Aorta (tissue), 5 donors: Measurements from ENCODE around the gene UPF3A. TPM values are rescaled to one million over a fixed set of nuclear protein-coding genes. Genes with fewer than 3 reads are reported as not detected.

Experiments
- ATAC-seq: fragments of 200-7000 bp; cut with Tn5 transposase; one replicate; pipeline ENCODE4 v1.9.1; 2022; ENCODE audit warnings: moderate library complexity; ENCODE audit not compliant: low FRiP score
- DNase-seq, 2 donors: peaks; one replicate each; pipeline ENCODE4 v3.0.0-alpha.2; 2020
- H3K27ac ChIP-seq, 2 donors: one replicate each; pipeline ENCODE4 v1.5.1; 2013; ENCODE audit warnings: low read length in 2 of 2, mild to moderate bottlenecking in 2 of 2, moderate library complexity in 2 of 2, control low read depth in 1 of 2, inconsistent platforms in 1 of 2, low read depth in 1 of 2
- H3K27me3 ChIP-seq, 2 donors: one replicate each; pipeline ENCODE4 v1.6.1; 2013; ENCODE audit warnings: control low read depth in 1 of 2, low read length in 1 of 2, mild to moderate bottlenecking in 1 of 2, moderate library complexity in 1 of 2; ENCODE audit not compliant: insufficient read depth in 2 of 2, control insufficient read depth in 1 of 2
- H3K36me3 ChIP-seq, 2 donors: one replicate each; pipeline ENCODE4 v1.6.1; 2013; ENCODE audit warnings: control low read depth in 1 of 2, low read length in 1 of 2, mild to moderate bottlenecking in 1 of 2; ENCODE audit not compliant: insufficient read depth in 2 of 2, control insufficient read depth in 1 of 2
- H3K4me1 ChIP-seq, 2 donors: one replicate each; pipeline ENCODE4 v1.6.1; 2013; ENCODE audit warnings: low read length in 2 of 2, control low read depth in 1 of 2, mild to moderate bottlenecking in 1 of 2, moderate library complexity in 1 of 2; ENCODE audit not compliant: insufficient read depth in 2 of 2, control insufficient read depth in 1 of 2
- H3K4me3 ChIP-seq, 2 donors: one replicate each; pipeline ENCODE4 v1.5.1; 2013; ENCODE audit warnings: low read length in 2 of 2, control low read depth in 1 of 2, mild to moderate bottlenecking in 1 of 2
- H3K9me3 ChIP-seq: one replicate; pipeline ENCODE4 v1.6.1; 2013; ENCODE audit warnings: mild to moderate bottlenecking, low read length; ENCODE audit not compliant: control insufficient read depth
- WGBS, 2 donors: extraction: QIAGEN DNeasy Blood & Tissue Kit; methylation state at CpG; one replicate each; pipeline ENCODE4 v1.1.7; 2013; 5-methylcytosine and 5-hydroxymethylcytosine counted together
- intact Hi-C, 2 donors: fragments of 100-400 bp; cut with DNase I; formaldehyde crosslinking; loops; one replicate each; pipeline versions ENCODE4 v1.14.2 to v1.15.0; 2022
- polyA plus RNA-seq, 2 donors: library from polyadenylated mRNA; stranded (reverse); fragments of 200-250 nt; gene quantifications; one replicate each; pipeline ENCODE4 v1.2.3, GENCODE V29; 2013
- total RNA-seq, 2 donors: library from RNA; stranded (reverse); fragmentation: NEBNext Ultra II Directional; extraction: Animal tissue kit (Norgen Biotek cat#: 25700); gene quantifications; one replicate each; pipeline ENCODE4 v1.2.1, GENCODE V29; 2021
- donor health status: healthy with polysubstance abuse.
- donor health status: Bipolar disorder and iron deficiency.
- donor health status: DM: no; HTN: no; CAD: no.
- donor health status: DM: no; HTN: no; CAD: no.
- donor health status: DM: yes; HTN: yes; CAD: no.

UPF3A gene
- total and polyA plus RNA-seq, 4 donors, result 40.5 to 110 (median 59.3) TPM

DNA sequence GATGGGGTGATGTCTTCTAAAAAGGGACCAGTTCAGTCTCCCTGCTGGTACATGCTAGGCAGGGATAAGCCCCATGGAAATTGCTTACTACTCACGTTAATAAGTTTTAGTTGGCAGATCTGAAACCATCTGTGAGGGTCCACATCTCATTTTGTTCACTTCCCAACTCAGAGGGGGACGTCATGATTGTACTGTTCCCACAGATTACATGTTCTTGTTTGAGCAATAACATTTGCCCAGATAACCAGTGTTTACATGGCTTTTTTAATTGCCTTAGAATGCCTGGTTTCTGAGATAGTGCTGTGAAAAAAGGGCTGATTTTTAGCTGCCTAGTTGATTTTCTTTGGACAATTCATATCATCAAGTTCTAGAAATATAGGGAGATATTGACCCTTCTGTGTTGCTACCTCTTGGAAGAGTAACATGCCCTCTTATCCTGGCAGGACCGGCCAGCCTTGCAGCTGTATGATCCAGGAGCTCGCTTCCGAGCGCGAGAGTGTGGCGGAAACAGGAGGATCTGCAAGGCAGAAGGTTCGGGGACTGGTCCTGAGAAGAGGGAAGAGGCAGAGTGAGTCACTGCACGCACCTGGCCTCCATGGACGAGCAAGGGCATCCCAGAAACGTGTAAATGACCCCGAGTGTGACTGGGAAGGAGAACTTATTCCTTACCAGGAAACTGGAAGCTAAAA, 23.1 kb downstream of the UPF3A start:
- WGBS, 2 donors, result 88 to 90% methylated on average over 13 of the region's 13 CpGs
- no peaks in the 10 kb centered on the region for H3K4me1 ChIP-seq
- peaks cover 5 to 8% of the 10 kb centered on the region in 2 donors for H3K36me3 ChIP-seq
- no peak overlapping the region for H3K27ac ChIP-seq
- no peak overlapping the region for H3K4me3 ChIP-seq
- H3K9me3 ChIP-seq, result no peaks in the 10 kb centered on the region
- H3K27me3 ChIP-seq, result no peaks in the 10 kb centered on the region
- DNase-seq (no peak), ATAC-seq (no peak)
- intact Hi-C loops, result no loop called here

GRCh38 chr13:114309086-114309485, 27.7 kb downstream of the UPF3A start:
- Histone ChIP-seq H3K9me3 (no peaks in the 10 kb centered on the region), H3K27me3 (no peaks in the 10 kb centered on the region), H3K36me3 (peaks cover 2 to 6% of the 10 kb centered on the region in 2 donors), H3K4me1 (no peaks in the 10 kb centered on the region), H3K27ac (no peak overlapping the region), H3K4me3 (no peak overlapping the region)
- no peak for ATAC-seq
- DNase-seq, result no peak
- intact Hi-C loops, result no loop called here
- 98 to 100% methylated on average over 2 of the region's 2 CpGs for WGBS, 2 donors

- no peak for ATAC-seq
- Histone ChIP-seq H3K4me3 (no peak overlapping the region), H3K4me1 (no peaks in the 10 kb centered on the region), H3K27ac (no peak overlapping the region), H3K9me3 (no peaks in the 10 kb centered on the region), H3K36me3 (peaks cover 2 to 3% of the 10 kb centered on the region in 2 donors), H3K27me3 (no peaks in the 10 kb centered on the region)
- WGBS, 2 donors, result 74 to 83% methylated on average over 6 of the region's 6 CpGs
- no peak for DNase-seq
- intact Hi-C loops, result no loop called here
Measured at GRCh38 chr13:114309806-114310410, 28.5 kb downstream of the UPF3A start.

GRCh38 chr13:114310956-114311355, 29.6 kb downstream of the UPF3A start:
- Histone ChIP-seq H3K27ac (no peak overlapping the region), H3K36me3 (peaks cover 2 to 3% of the 10 kb centered on the region in 2 donors), H3K4me1 (no peaks in the 10 kb centered on the region), H3K27me3 (no peaks in the 10 kb centered on the region), H3K4me3 (no peak overlapping the region), H3K9me3 (no peaks in the 10 kb centered on the region)
- DNase-seq (no peak), ATAC-seq (no peak)
- 17 to 37% methylated on average over 5 of the region's 5 CpGs for WGBS, 2 donors
- intact Hi-C loops, result no loop called here

GRCh38 chr13:114311387-114311786, 30.0 kb downstream of the UPF3A start:
- ATAC-seq, result no peak
- H3K4me1 ChIP-seq, result no peaks in the 10 kb centered on the region
- H3K4me3 ChIP-seq, result no peak overlapping the region
- no peak for DNase-seq
- no peaks in the 10 kb centered on the region for H3K9me3 ChIP-seq
- intact Hi-C loops, result no loop called here
- peaks cover 2 to 3% of the 10 kb centered on the region in 2 donors for H3K36me3 ChIP-seq
- H3K27ac ChIP-seq, result no peak overlapping the region
- H3K27me3 ChIP-seq, result no peaks in the 10 kb centered on the region

DNA sequence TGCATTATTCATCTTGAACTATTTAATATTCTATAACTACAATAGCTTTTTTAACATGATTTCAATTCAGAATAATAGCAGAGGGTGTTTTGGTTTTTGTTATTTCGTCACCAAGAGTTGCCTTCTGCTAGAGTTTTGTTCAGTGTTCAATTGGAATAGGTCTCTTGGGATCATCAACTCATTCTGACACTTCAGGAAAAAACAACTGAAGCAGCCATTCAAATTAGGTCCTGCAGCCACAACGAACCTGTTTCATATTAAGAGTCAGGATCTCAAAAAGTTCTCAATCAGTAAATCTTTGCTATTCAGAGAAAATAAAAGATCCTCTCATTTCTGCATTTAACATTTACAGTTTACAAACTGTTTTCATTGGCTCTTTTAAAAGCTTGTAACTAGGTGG, 30.5 kb downstream of the UPF3A start:
- ATAC-seq (no peak), DNase-seq (no peak)
- H3K4me3 ChIP-seq, result no peak overlapping the region
- no peaks in the 10 kb centered on the region for H3K36me3 ChIP-seq
- 46 to 50% methylated on average over 2 of the region's 2 CpGs for WGBS, 2 donors
- intact Hi-C loops, result no loop called here
- H3K27me3 ChIP-seq, result no peaks in the 10 kb centered on the region
- no peak overlapping the region for H3K27ac ChIP-seq
- H3K9me3 ChIP-seq, result no peaks in the 10 kb centered on the region
- H3K4me1 ChIP-seq, result no peaks in the 10 kb centered on the region

DNA sequence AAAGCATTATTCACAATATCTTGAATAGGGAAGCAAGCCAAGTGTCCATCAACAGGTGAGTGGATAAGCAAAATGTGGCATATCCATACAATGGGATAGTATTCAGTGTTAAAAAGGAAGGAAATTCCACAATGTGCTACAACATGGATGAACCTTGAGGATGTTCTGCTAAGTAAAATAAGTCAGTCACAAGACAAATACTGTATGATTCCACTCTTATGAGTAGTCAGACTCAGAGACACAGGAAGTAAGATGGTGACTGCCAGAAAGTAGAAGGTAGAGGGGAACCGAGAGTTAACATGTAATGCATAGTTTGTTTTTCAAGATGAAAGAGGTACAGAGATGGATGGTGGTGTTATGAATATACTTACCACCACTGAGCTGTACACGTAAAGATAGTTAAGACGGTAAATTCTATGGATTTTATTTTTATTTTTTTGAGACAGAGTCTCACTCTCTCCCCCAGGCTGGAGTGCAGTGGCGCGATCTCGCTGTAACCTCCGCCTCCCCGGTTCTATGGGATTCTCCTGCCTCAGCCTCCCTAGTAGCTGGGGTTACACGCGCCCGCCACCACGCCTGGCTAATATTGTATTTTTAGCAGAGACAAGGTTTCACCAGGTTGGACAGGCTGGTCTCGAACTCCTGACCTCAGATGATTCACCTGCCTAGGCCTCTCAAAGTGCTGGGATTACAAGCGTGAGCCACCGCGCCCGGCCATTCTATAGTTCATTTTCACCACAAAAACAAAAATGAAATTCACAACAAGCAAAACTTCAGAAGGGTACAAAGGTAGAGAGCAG, 31.9 kb downstream of the UPF3A start:
- Histone ChIP-seq H3K27me3 (no peaks in the 10 kb centered on the region), H3K4me1 (no peaks in the 10 kb centered on the region), H3K4me3 (peak overlapping the region in 1 of 2 donors; percentile 20), H3K9me3 (no peaks in the 10 kb centered on the region), H3K27ac (peak overlapping the region; percentile 2 to 15), H3K36me3 (no peaks in the 10 kb centered on the region)
- whole genome bisulfite sequencing, 2 donors, result 91 to 92% methylated on average over 17 of the region's 17 CpGs
- ATAC-seq (no peak), DNase-seq (no peak)
- intact Hi-C loops, result no loop called here

- WGBS, 2 donors, result 0% methylated on average over 99 to 107 of the region's 107 CpGs
- Histone ChIP-seq H3K27ac (peak within 1 kb of the TSS; percentile 46 to 87), H3K27me3 (no peaks in the 10 kb centered on the region), H3K9me3 (no peaks in the 10 kb centered on the region), H3K4me1 (no peaks in the 10 kb centered on the region), H3K4me3 (peak within 1 kb of the TSS; percentile 84 to 89), H3K36me3 (no peaks in the 10 kb centered on the region)
- intact Hi-C loops, result no loop called here
- DNase-seq (peak; percentile 98 to 99), ATAC-seq (peak; percentile 98)
Measured at GRCh38 chr13:114314074-114314912, 32.9 kb downstream of the UPF3A start, which contains the start of gene CHAMP1. TSS of gene CHAMP1 (plus strand) at chr13:114314503. CDS start at chr13:114323843, 9,340 bp downstream.
